K562 (cell line): Measurements from ENCODE around the gene KPTN. TPM values are rescaled to one million over a fixed set of nuclear protein-coding genes. Genes with fewer than 3 reads are reported as not detected.

Source experiments
- ETS1 ChIP-seq: conservative IDR thresholded peaks from 2 replicates; pipeline ENCODE4 v1.6.1; 2011; ENCODE audit warnings: low read depth, mild to moderate bottlenecking, low read length; ENCODE audit not compliant: control insufficient read depth
- ETV1 ChIP-seq: fragments of 450-650 bp; conservative IDR thresholded peaks from 2 replicates; pipeline ENCODE4 v1.6.1; 2016; ENCODE audit warnings: missing genetic modification characterization, control low read depth, low read depth, missing compliant biosample characterization
- GTF2A2 ChIP-seq: IDR thresholded peaks from 2 replicates; pipeline ENCODE4 v1.6.1; 2016; ENCODE audit warnings: mild to moderate bottlenecking, missing genetic modification characterization, missing compliant biosample characterization
- HCFC1 ChIP-seq: IDR thresholded peaks from 2 replicates; pipeline ENCODE4 v1.6.1; 2012; ENCODE audit warnings: low read depth, low read length, improper control_type of control experiment
- LCOR ChIP-seq: sonication (generic); formaldehyde crosslinking; IDR thresholded peaks from 2 replicates; pipeline ENCODE4 v1.8.0; 2022; ENCODE audit warnings: mild to moderate bottlenecking, missing genetic modification reagents
- MBD2 ChIP-seq: sonication (generic); IDR thresholded peaks from 2 replicates; pipeline ENCODE4 v1.6.1; 2016; ENCODE audit warnings: low read depth, borderline replicate concordance
- MYBL2 ChIP-seq, 2 experiments: fragments of 450-650 bp in 1 of 2; sonication (generic) in 1 of 2; formaldehyde crosslinking in 1 of 2; IDR thresholded peaks; 2 replicates each; pipeline versions ENCODE4 v1.6.1 to v1.8.1; 2017 to 2022; ENCODE audit warnings: borderline replicate concordance in 1 of 2, inconsistent platforms in 1 of 2, low read depth in 1 of 2, mild to moderate bottlenecking in 1 of 2, missing genetic modification reagents in 1 of 2, moderate library complexity in 1 of 2
- MYC ChIP-seq, 2 experiments: fragments of 250-450 bp in 1 of 2; sonication (Bioruptor Pico) in 1 of 2; IDR thresholded peaks; 2 replicates each; pipeline versions ENCODE4 v1.5.1 to v1.6.1; 2012 to 2021; ENCODE audit warnings: low read depth in 2 of 2, borderline replicate concordance in 1 of 2, improper control_type of control experiment in 1 of 2, low read length in 1 of 2, mild to moderate bottlenecking in 1 of 2, moderate library complexity in 1 of 2
- PKNOX1 ChIP-seq: fragments of 450-650 bp; IDR thresholded peaks from 2 replicates; pipeline ENCODE4 v1.6.1; 2016
- SETDB1 ChIP-seq: IDR thresholded peaks from one replicate; pipeline ENCODE4 v1.6.1; 2012; ENCODE audit warnings: low read length, control low read depth, inconsistent platforms
- SIX5 ChIP-seq, 2 experiments: IDR thresholded peaks; 2 replicates each; pipeline ENCODE4 v1.6.1; 2011; ENCODE audit warnings: low read length in 2 of 2, borderline replicate concordance in 1 of 2, low read depth in 1 of 2, mild to moderate bottlenecking in 1 of 2, moderate library complexity in 1 of 2; ENCODE audit not compliant: insufficient read depth in 1 of 2
- SMARCB1 ChIP-seq: IDR thresholded peaks from 2 replicates; pipeline ENCODE4 v1.6.1; 2011; ENCODE audit warnings: improper control_type of control experiment, low read depth; ENCODE audit not compliant: insufficient read length
- ZBTB17 ChIP-seq: fragments of 450-650 bp; formaldehyde crosslinking; IDR thresholded peaks from 2 replicates; pipeline ENCODE4 v1.4.0; 2020; ENCODE audit warnings: mild to moderate bottlenecking
- polyA plus RNA-seq, 8 experiments: library from polyadenylated mRNA; depleted of rRNA in 4 of 8; stranded (reverse) in 5 of 8; unstranded in 3 of 8; fragments of >200 nt; fragmentation: Nextera tagmentation in 2 of 8; fragmentation: Illumina TruSeq in 1 of 8; extraction: Ambion mirVana in 2 of 8; extraction: Trizol in 1 of 8; gene quantifications; 2 replicates each; pipeline versions ENCODE4 v1.2.1 to v1.2.3, GENCODE V29; 2011 to 2014; ENCODE audit warnings: inconsistent platforms in 1 of 8, missing spikeins in 1 of 8
- total RNA-seq, 7 experiments: library from RNA; depleted of rRNA in 6 of 7; stranded (reverse); fragments of >200 nt in 6 of 7; fragmentation: Illumina TruSeq in 2 of 7; extraction: Trizol in 2 of 7; gene quantifications; 2 replicates each; pipeline versions ENCODE4 v1.2.1 to v1.2.3, GENCODE V29; 2011 to 2021; ENCODE audit warnings: low replicate concordance in 1 of 7

Gene KPTN
- total and polyA plus RNA-seq, 9 of the 15 experiments (the other 6 are each of a cell fraction or from before 2014, with no cell fraction given): 0.56 to 18.2 (median 8.5) TPM

GRCh38 chr19:47438793-47439220, 45.2 kb downstream of the KPTN start (continued):
- TF ChIP-seq SIX5 (IDR thresholded peaks at IDR 0.05; ENCODE audit: borderline replicate concordance in 1 of 2, insufficient read depth in 1 of 2, low read depth in 1 of 2, low read length in 2 of 2): peak; percentile 80 to 82
- no peak for TF ChIP-seq SETDB1
- 0 out of 2 replicates have a peak, but pooled peaks have one; percentile 43 for TF ChIP-seq ETS1
- peak; percentile 70 for TF ChIP-seq PKNOX1
- no peak for TF ChIP-seq GTF2A2 (tag)
- TF ChIP-seq SMARCB1: no peak
- peak; percentile 15; the same call in 1 of the 2 replicates for TF ChIP-seq ETV1 (tag)
- TF ChIP-seq MBD2: 0 out of 2 replicates have a peak, but pooled peaks have one; percentile 50
- no peak for TF ChIP-seq ZBTB17
- peak; percentile 94 for TF ChIP-seq HCFC1
- 0 out of 2 replicates have a peak, but pooled peaks have one; percentile 40 for TF ChIP-seq MYC (IDR thresholded peaks at IDR 0.05; ENCODE audit: low read depth, low read length)
- no peak for TF ChIP-seq MYC (CRISPR knock-in tag; IDR thresholded peaks at IDR 0.05; ENCODE audit: borderline replicate concordance, low read depth)
- no peak for TF ChIP-seq LCOR (CRISPR knock-in tag)
- no peak for TF ChIP-seq MYBL2 (IDR thresholded peaks at IDR 0.05; ENCODE audit: low read depth)
- TF ChIP-seq MYBL2 (CRISPR knock-in tag; IDR thresholded peaks at IDR 0.05; ENCODE audit: borderline replicate concordance): no peak
